Measurements from ENCODE around the gene BHLHE23.

BHLHE23 gene

DNA sequence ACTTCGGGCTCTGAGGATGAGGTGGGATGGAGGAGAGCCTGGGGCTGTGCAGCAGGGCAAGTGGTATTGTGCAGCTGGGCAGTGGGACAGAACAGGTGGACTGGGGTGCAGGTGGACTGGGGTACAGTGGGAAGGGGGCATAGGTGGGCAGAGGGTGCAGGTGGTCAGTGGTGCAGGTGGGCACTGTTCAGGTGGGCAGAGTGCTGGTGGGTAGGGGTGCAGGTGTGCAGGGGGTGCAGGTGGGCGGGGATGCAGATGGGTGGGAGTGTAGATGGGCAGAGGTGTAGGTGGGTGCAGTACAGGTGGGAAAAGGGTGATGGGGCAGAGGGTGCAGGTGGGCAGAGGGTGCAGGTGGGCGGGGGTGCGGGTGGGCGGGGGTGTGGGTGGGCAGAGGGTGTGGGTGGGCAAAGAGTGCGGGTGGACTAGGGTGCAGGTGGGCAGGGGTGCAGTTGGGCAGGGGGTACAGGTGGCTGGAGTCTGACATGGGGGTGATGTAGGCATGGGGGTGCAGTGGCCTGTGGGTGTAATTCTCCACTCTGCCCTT, 20.4 kb downstream of the BHLHE23 start:
- DNase-seq: no peak

- no peak for DNase-seq
Measured at GRCh38 chr20:62985444-62985778, 21.4 kb downstream of the BHLHE23 start.

DNA sequence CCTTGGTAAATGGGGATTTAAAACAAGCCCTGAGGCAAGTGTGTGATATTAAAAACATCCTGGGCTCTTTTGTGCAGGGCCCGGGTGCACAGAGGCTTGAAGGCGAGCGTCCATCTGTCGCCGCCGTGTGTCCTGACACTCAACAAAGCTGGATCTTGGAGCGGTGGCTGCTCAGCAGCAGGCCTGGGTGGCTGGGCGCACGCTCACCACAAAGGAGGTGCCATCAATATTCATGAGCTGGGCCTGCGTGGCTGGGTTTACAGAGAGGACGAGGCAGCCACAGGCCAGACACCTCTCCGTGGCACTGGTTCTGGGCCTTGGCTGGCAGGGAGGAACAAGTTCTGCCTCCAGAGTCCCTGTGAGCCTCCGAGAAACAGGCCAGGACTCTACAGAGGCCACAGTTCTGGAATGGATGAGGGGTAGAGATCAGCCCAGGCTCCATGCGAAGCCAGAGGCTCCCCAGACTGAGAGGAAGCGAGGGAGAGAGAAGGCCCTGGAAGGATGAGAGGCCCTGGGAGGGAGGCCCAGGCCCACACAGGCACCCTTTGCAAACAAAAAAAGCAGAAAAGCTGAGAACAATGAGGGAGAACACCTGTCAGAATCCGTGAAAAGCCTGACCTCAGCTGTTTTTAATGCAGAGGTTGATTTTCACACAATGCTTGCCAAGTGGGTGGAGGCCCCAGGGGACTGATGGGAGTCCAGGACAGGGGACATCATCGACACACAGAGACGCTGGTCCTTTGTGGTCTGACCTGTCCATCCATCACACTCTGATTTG, 21.9 kb downstream of the BHLHE23 start:
- no peak for DNase-seq

DNA sequence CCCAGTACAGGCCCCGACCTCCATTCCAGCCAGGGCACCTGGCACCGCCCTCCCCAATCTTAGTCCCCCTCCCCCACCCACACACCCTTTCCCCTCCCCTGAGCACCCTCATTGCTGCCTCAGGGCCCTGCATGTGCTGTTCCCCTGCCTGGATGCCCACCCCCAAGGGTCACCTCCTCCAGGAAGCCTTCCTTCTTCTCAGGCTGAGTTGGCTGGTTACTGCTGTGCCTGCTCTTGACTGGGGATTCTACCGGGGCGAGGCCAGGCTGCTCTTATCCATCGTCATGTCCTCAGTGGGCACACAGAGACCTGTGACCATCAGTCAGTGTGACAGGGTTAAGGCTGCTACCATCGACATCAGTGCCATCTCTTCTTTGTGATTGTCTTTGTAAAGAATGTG, 23.6 kb downstream of the BHLHE23 start:
- no peak for DNase-seq

DNA sequence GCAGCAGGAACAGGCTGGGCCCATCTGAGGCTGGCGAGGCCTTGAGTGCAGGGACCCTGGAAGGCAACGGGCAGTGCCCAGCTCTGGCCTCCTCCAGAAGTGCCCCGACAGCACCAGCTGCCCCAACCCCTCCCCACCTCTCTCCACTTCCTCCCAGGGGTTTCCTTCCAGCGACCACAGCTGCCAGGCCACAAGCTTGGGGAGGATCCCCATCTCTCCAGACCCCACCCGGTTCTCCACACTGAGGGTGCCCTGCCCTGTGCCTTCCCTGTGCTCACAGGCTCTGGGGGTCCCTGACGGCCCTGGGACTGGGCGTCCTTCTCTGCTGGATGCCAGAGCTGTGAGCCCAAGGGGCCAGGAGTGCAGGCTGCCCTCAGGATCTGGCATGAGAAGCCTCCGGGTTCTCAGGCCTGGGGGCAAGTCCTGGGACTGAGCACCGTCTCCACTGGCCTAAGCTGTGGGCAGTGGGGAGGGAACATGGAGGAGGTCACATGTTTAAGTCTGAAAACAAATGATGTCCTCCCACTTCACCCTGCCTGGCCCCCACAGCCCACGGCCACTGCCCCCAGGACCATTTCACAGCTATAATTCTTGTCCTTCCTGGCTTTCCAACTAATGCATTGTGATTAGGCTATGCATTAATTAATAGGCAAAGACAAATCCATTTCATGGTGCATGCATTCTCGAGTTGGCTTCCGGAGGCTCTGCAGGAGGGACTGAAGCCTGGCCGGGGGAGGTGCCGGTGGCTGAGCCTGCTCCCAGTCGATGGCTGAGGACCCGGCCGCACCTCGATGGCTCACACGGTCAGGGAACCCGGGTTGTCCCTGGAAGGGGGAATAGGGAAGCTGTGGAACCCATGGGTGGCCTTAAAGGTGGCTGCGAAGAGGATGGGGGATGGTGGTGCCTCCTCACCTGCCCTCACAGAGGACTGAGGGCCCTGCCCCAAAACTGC, 24.4 kb downstream of the BHLHE23 start:
- no peak for DNase-seq

DNA sequence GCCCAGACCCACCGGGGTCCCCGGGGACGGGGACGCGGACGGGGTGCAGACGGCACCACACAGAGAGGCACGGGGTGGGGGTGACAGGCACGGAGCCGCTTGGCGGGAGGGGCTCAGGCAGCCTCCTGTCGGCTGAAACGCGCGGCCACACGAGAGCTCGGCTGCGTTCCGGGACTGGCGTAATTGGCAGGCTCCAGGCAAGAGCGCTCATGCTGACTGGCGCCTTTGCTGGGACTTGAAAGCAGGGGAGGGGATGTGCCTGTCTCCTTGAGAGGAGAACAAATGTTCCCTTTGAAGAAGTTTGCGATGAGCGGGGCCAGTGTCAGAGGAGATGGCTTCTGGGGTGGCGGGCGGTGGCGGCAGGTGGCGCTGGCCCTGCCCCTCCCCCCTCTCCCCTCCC, 25.8 kb downstream of the BHLHE23 start:
- no peak for DNase-seq

DNA sequence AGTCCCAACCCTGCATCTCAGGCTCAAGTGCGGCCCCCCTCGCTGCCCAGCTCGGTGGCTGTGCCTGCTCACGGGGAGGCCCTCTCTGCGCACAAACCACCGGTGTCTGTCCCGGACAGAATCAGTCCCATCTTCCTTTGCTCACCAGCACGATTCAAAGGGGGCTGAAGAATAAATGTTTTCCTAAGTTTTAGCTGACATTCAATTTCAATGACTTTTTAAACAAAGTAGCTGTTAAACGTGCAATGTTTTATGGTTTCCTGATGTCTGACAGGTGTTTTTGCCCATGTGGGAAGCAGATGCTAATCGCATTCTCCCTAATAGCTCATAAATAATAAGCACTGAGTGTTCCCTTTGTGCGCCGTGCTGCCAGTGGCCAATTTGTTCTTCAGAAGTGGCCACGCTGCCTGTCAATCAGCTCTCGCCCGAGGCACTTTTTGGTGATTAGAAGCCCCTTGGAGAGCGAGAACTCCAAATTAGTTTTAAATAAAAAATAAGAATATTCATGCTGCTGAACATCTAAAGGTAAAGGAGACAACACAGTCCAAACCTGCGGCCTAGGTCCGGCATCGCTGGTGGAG, 26.3 kb downstream of the BHLHE23 start:
- DNase-seq: no peak

DNA sequence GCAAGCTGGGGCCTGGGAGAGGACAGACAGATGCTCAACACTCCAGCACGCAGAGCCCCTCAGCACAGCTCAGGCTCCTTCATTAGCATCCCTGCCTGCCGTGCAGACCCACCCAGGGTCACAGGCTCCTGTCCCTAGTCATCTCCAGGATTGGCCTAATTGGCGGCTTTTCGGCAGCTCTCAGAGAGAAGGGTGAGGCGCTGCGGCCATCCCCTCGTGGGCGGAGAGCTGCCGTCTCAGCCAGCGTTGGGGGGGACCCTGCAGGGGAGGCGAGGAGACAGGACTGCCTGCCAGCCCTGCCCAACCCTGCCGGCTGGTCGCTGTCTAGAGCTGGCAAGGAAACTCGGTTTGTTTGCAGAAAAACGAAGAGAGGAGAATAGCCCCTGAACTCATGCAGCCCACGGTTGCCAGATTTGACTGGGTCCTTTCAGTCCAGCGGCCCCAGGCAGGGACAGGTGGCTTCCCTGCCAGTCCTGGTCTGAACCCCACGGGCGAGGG, 26.8 kb downstream of the BHLHE23 start:
- no peak for DNase-seq

- no peak for DNase-seq
Measured at GRCh38 chr20:62979310-62979709, 27.5 kb downstream of the BHLHE23 start.

- DNase-seq: no peak
Measured at GRCh38 chr20:62978561-62978943, 28.2 kb downstream of the BHLHE23 start.

GRCh38 chr20:62977613-62978560, 28.9 kb downstream of the BHLHE23 start:
- DNase-seq: peak; percentile 78

GRCh38 chr20:62976886-62977285, 29.9 kb downstream of the BHLHE23 start:
- DNase-seq: no peak

DNA sequence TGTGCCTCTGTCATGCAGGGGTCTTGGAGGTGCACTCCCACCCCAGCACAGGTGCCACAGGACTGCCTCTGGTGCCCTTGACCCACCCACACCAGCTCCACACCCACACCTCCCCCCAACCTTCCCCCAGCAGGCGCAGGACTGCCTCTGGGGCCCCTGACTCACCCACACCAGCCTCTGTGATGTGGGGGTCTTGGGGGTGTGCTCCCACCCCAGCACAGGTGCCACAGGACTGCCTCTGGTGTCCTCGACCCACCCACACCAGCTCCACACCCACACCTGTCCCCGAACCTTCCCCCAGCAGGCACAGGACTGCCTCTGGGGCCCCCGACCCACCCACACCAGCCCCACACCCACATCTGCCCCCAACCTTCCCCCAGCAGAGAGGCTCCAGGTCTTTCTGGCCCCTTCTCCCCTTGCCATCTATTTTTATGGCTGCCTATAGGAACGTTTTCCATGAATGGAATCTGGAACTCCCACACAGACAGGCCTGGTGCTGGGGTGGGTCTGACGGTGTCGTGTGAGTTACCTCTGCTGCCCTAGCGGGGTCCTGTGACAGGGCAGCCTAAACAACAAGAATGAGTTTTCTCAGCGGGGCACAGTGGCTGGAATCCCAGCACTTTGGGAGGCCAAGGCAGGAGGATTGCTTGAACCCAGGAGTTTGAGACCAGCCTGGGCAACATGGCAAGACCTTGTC, 30.8 kb downstream of the BHLHE23 start:
- DNase-seq: no peak

DNA sequence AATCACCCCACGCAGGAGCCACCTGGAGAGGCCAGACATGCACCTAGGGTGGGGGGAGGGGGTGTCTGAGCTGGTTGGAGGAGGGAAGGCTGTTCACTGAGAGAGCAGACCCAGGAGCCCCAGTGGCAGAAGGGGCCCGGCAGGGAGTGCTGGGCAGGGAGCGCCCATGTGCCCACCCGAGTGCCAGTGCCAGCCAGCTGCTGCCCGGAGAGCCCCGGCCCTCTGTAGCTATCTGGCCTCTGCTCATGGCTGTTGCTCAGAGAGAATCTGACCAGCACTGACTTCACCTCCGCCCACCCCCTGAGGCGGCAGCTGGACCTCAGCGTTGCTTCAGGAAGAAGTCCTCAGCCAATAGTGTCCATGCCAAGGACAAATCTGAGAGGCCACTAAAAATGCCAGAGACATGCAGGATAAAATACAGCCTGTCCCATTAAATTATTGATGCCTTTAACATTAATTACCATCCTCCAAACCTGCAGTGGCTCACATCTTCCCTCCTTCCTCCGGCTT, 31.5 kb downstream of the BHLHE23 start:
- DNase-seq: no peak

DNA sequence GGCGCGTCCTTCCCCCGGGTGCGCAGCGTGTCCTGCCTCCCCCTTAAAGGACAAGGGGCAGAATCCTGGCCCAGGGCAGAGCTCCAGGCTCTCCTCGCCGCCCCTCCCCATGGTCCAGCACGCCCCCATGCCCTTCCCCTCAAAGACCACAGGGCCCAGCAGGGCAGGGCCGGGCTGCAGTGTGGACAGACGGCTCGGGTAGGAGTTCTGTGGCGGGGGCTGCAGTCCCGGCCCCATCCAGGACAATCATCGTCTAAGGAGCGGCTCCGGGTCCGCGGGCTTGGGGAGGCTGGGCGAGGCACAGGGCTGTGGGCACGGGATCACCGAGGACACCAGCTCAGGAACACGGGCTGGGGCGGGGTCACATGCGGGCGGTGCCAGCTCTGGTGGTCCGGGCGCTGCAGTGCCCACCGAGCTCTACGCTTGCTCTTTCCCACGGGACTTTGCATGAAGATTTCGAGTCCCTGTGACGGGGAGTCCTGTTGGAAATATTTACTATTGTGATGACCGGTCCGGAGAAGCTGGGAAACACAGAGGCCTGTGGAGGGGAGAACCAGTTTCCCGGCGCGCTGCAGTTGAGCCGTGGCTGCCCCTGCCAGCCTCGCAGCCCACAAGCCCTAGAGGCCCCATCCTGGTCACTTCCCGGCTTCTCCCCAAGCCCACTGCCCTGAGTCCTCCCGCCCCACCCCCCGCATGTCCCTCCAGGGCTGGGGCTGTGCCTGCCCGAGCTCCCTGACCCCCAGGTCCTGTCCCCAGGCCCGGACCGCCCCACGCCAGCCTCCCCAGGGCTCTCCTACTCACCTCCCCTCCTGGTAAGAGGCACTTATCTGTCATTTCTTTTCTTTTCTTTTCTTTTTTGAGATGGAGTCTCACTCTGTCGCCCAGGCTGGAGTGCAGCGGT, 33.7 kb downstream of the BHLHE23 start:
- no peak for DNase-seq

DNA sequence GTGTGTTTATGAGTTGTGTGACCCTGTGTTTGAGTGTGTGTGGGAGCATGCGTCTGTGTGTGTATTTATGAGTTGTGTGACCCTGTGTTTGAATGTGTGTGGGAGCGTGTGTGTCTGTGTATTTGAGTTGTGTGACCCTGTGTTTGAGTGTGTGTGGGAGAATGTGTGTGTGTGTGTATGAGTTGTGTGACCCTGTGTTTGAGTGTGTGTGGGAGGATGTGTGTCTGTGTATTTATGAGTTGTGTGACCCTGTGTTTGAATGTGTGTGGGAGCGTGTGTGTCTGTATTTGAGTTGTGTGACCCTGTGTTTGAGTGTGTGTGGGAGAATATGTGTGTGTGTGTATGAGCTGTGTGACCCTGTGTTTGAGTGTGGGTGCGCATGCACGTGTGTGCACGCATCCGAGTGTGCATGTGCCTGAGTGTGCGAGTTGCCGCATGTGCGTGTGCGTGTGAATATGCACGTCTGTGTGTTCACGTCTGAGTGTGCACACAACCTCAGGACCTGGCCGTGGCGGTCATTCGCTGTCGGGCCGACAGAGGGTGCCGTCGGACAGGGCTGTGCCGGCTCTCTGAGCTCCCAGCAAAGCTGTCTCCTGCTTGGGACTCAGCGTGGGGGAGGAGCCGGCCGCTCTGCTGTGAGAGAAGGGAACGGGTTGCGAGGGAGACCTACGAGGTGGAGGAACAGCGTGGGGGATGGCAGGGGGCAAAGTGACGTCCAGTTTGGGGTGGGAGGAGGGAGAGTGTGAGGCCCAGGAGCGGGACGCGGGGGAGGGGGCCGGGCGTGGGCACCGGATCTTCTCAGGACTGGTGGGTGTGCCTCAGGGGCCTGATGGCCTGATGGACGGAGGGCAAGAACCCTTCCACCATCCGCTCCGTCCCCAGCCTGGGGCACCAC, 34.6 kb downstream of the BHLHE23 start:
- peak; percentile 100 for DNase-seq

DNA sequence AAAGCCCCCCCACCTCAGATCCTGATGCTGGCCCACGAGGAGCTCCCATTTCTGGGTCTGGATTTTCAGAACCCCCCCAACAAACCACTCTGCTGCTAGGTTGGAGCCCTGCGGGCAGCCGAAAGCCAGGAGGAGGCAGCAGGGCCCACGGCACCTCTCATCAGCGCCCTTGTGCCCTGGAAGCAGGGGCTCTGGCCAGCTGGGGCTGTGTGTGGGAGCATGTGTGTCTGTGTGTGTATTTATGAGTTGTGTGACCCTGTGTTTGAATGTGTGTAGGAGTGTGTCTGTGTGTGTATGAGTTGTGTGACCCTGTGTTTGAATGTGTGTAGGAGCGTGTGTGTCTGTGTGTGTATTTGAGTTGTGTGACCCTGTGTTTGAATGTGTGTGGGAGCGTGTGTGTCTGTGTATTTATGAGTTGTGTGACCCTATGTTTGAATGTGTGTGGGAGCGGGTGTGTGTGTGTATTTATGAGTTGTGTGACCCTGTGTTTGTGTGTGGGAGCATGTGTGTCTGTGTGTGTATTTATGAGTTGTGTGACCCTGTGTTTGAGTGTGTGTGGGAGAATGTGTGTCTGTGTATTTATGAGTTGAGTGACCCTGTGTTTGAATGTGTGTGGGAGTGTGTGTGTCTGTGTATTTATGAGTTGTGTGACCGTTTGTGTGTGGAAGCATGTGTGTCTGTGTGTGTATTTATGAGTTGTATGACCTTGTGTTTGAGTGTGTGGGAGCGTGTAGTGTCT, 35.4 kb downstream of the BHLHE23 start:
- DNase-seq: no peak

Measured in 8988T (cell line).